A549 (cell line): ENCODE measurements around the gene BRINP1.

ENCODE experiments used
- FOSL2 ChIP-seq, 2 experiments: fragments of 450-650 bp in 1 of 2; fragments of >200 bp in 1 of 2; sonication (Bioruptor Twin) in 1 of 2; formaldehyde crosslinking; IDR thresholded peaks; 2 replicates each; pipeline versions ENCODE4 v1.5.0 to v1.6.1; 2016 to 2020; ENCODE audit warnings: mild to moderate bottlenecking in 1 of 2, moderate library complexity in 1 of 2
- HDAC2 ChIP-seq: fragments of 200-600 bp; sonication (generic); IDR thresholded peaks from 2 replicates; pipeline ENCODE4 v1.6.1; 2016
- KDM1A ChIP-seq: fragments of 200-600 bp; sonication (generic); IDR thresholded peaks from 2 replicates; pipeline ENCODE4 v1.6.1; 2016; ENCODE audit warnings: low read depth, mild to moderate bottlenecking
- MAFK ChIP-seq: fragments of 450-650 bp; IDR thresholded peaks from 2 replicates; pipeline ENCODE4 v1.6.1; 2014; ENCODE audit not compliant: partially characterized antibody
- MYC ChIP-seq: IDR thresholded peaks from 2 replicates; pipeline ENCODE4 v1.6.1; 2012; ENCODE audit warnings: mild to moderate bottlenecking, inconsistent platforms, low read length, improper control_type of control experiment, borderline replicate concordance
- NFE2L2 ChIP-seq: fragments of 150-350 bp; conservative IDR thresholded peaks from 2 replicates; pipeline ENCODE4 v1.6.1; 2014; ENCODE audit warnings: low read length
- POLR2A ChIP-seq: IDR thresholded peaks from 2 replicates; pipeline ENCODE4 v1.6.1; 2012; ENCODE audit warnings: mild to moderate bottlenecking, low read length
- RAD21 ChIP-seq, 2 experiments: fragments of >200 bp in 1 of 2; sonication (Bioruptor Twin) in 1 of 2; formaldehyde crosslinking in 1 of 2; IDR thresholded peaks in 1 of 2; conservative IDR thresholded peaks in 1 of 2; 2 replicates in 1 of 2; 3 replicates in 1 of 2; pipeline ENCODE4 v1.6.1; 2012 to 2018; ENCODE audit warnings: inconsistent platforms in 1 of 2
- SMC3 ChIP-seq: fragments of >200 bp; sonication (Bioruptor Twin); formaldehyde crosslinking; IDR thresholded peaks from 3 replicates; pipeline ENCODE4 v1.6.1; 2018; ENCODE audit warnings: inconsistent platforms
- TF ChIP-seq, protein P1 (sequence below): fragments of >200 bp; sonication (Bioruptor Twin); formaldehyde crosslinking; IDR thresholded peaks from 3 replicates; pipeline ENCODE4 v1.5.1; 2016
- TF ChIP-seq, protein P2 (sequence below): fragments of 200-600 bp; sonication (generic); IDR thresholded peaks from 2 replicates; pipeline ENCODE4 v1.6.1; 2016; ENCODE audit warnings: antibody characterized with exemption, mild to moderate bottlenecking, moderate library complexity
- TF ChIP-seq, protein P3 (sequence below): IDR thresholded peaks from 2 replicates; pipeline ENCODE4 v1.6.1; 2012
- TF ChIP-seq, protein P4 (sequence below): IDR thresholded peaks from 2 replicates; pipeline ENCODE4 v1.6.1; 2012

DNA sequence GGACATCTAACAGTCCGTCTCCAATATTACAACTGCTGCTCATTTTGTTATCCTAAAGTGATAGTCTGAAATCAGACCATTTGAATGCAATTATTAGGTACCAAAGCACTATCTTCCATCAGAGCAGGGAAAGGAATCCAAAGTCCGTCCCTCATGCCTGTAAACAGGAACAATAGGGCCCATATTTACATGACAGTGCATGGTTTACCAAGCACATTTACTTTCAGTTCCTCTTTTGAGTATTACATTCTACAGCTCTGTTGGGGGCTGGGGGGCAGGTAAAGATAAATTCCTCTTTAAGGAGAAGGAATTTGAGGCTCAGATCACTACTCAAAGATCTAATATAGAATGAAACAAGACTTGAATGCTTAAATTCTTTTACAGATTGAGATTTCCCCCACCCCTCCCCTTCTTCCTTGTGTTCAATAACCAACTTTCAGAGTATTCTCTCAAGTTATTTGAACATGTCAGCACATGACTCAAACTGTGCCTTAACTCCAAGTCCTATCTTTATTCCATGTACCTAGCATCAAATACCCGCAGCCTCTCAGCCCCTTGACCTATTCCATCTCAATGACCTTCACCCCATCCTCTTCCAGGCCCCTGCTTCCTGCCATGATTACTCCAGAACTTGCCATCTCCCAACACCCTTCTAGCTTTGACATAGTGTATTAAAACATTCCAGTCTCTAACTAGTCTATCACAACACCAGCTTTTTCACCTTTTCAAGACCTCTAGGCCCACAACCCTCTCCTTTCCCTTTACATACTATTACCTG, 71.0 kb downstream of the BRINP1 start:
- TF ChIP-seq MAFK: no peak
- no peak for TF ChIP-seq MYC
- TF ChIP-seq POLR2A: no peak
- TF ChIP-seq, protein P1, sequence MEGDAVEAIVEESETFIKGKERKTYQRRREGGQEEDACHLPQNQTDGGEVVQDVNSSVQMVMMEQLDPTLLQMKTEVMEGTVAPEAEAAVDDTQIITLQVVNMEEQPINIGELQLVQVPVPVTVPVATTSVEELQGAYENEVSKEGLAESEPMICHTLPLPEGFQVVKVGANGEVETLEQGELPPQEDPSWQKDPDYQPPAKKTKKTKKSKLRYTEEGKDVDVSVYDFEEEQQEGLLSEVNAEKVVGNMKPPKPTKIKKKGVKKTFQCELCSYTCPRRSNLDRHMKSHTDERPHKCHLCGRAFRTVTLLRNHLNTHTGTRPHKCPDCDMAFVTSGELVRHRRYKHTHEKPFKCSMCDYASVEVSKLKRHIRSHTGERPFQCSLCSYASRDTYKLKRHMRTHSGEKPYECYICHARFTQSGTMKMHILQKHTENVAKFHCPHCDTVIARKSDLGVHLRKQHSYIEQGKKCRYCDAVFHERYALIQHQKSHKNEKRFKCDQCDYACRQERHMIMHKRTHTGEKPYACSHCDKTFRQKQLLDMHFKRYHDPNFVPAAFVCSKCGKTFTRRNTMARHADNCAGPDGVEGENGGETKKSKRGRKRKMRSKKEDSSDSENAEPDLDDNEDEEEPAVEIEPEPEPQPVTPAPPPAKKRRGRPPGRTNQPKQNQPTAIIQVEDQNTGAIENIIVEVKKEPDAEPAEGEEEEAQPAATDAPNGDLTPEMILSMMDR: no peak
- TF ChIP-seq, protein P2, sequence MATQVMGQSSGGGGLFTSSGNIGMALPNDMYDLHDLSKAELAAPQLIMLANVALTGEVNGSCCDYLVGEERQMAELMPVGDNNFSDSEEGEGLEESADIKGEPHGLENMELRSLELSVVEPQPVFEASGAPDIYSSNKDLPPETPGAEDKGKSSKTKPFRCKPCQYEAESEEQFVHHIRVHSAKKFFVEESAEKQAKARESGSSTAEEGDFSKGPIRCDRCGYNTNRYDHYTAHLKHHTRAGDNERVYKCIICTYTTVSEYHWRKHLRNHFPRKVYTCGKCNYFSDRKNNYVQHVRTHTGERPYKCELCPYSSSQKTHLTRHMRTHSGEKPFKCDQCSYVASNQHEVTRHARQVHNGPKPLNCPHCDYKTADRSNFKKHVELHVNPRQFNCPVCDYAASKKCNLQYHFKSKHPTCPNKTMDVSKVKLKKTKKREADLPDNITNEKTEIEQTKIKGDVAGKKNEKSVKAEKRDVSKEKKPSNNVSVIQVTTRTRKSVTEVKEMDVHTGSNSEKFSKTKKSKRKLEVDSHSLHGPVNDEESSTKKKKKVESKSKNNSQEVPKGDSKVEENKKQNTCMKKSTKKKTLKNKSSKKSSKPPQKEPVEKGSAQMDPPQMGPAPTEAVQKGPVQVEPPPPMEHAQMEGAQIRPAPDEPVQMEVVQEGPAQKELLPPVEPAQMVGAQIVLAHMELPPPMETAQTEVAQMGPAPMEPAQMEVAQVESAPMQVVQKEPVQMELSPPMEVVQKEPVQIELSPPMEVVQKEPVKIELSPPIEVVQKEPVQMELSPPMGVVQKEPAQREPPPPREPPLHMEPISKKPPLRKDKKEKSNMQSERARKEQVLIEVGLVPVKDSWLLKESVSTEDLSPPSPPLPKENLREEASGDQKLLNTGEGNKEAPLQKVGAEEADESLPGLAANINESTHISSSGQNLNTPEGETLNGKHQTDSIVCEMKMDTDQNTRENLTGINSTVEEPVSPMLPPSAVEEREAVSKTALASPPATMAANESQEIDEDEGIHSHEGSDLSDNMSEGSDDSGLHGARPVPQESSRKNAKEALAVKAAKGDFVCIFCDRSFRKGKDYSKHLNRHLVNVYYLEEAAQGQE: no peak
- TF ChIP-seq, protein P3, sequence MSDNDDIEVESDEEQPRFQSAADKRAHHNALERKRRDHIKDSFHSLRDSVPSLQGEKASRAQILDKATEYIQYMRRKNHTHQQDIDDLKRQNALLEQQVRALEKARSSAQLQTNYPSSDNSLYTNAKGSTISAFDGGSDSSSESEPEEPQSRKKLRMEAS: no peak
- TF ChIP-seq, protein P4, sequence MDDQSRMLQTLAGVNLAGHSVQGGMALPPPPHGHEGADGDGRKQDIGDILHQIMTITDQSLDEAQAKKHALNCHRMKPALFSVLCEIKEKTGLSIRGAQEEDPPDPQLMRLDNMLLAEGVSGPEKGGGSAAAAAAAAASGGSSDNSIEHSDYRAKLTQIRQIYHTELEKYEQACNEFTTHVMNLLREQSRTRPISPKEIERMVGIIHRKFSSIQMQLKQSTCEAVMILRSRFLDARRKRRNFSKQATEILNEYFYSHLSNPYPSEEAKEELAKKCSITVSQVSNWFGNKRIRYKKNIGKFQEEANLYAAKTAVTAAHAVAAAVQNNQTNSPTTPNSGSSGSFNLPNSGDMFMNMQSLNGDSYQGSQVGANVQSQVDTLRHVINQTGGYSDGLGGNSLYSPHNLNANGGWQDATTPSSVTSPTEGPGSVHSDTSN: no peak
- no peak for TF ChIP-seq HDAC2
- no peak for TF ChIP-seq FOSL2 (IDR thresholded peaks at IDR 0.05)
- no peak for TF ChIP-seq FOSL2 (CRISPR knock-in tag; IDR thresholded peaks at IDR 0.05)
- no peak for TF ChIP-seq RAD21 (conservative IDR thresholded peaks at IDR 0.05 in 1 of 2, IDR thresholded peaks at IDR 0.05 in 1 of 2)
- TF ChIP-seq NFE2L2: no peak
- TF ChIP-seq SMC3: no peak
- no peak for TF ChIP-seq KDM1A
